Measurements from ENCODE around the gene CRTC2. TPM values are rescaled to one million over a fixed set of nuclear protein-coding genes. Genes with fewer than 3 reads are reported as not detected.
A peak's percentile ranks its signal among the peaks of the same experiment; 100 is the strongest.

CRTC2 gene
- total and polyA plus RNA-seq, 9 of the 15 experiments (the other 6 are each of a cell fraction or from before 2014, with no cell fraction given): 2.7 to 26.4 (median 10.2) TPM

GRCh38 chr1:153967107-153967999 is 8.9 kb upstream of the CRTC2 start, which contains the start of gene CREB3L4 (continued):
- TF ChIP-seq REST (IDR thresholded peaks at IDR 0.05; ENCODE audit: borderline replicate concordance) (peak; percentile 81), REST (CRISPR knock-in tag; IDR thresholded peaks at IDR 0.05; ENCODE audit: low read depth) (no peak), KLF1 (tag; IDR thresholded peaks at IDR 0.05) (no peak)
- TF ChIP-seq, protein P1, sequence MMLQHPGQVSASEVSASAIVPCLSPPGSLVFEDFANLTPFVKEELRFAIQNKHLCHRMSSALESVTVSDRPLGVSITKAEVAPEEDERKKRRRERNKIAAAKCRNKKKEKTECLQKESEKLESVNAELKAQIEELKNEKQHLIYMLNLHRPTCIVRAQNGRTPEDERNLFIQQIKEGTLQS (IDR thresholded peaks at IDR 0.05): no peak; the same call in 1 of the 2 replicates
- TF ChIP-seq, protein P1 (CRISPR knock-in tag; conservative IDR thresholded peaks at IDR 0.05): 0 out of 2 replicates have a peak, but pooled peaks have one; percentile 59

Measured in K562 (cell line).